Hepatocyte (in vitro differentiated cells): ENCODE measurements around the gene RRP9. TPM values are rescaled to one million over a fixed set of nuclear protein-coding genes. Genes with fewer than 3 reads are reported as not detected.

Source experiments
- DNase-seq: peaks from one replicate; pipeline ENCODE4 v3.0.0-alpha.2; 2016; ENCODE audit warnings: low spot score
- H2AFZ ChIP-seq: fragments of 200-600 bp; sonication (generic); 2 replicates; pipeline ENCODE4 v1.6.0; 2016; ENCODE audit warnings: antibody characterized with exemption, mild to moderate bottlenecking
- H3K27ac ChIP-seq: fragments of 200-600 bp; sonication (generic); 2 replicates; pipeline ENCODE4 v1.5.1; 2016; ENCODE audit warnings: mild to moderate bottlenecking
- H3K27me3 ChIP-seq: fragments of 200-600 bp; sonication (generic); 2 replicates; pipeline ENCODE4 v1.6.1; 2016
- H3K36me3 ChIP-seq: fragments of 200-600 bp; sonication (generic); replicated peaks from 2 replicates; pipeline ENCODE4 v1.5.1; 2016; ENCODE audit warnings: low read depth; ENCODE audit not compliant: insufficient read depth
- H3K4me1 ChIP-seq: fragments of 200-600 bp; sonication (generic); 2 replicates; pipeline ENCODE4 v1.5.1; 2016; ENCODE audit warnings: mild to moderate bottlenecking, moderate library complexity; ENCODE audit not compliant: insufficient read depth
- H3K4me2 ChIP-seq: fragments of 200-600 bp; sonication (generic); 2 replicates; pipeline ENCODE4 v1.6.0; 2016
- H3K4me3 ChIP-seq: fragments of 200-600 bp; sonication (generic); 2 replicates; pipeline ENCODE4 v1.5.1; 2016; ENCODE audit warnings: mild to moderate bottlenecking
- H3K79me2 ChIP-seq: fragments of 200-600 bp; sonication (generic); 2 replicates; pipeline ENCODE4 v1.6.0; 2017; ENCODE audit warnings: mild to moderate bottlenecking
- H3K9me2 ChIP-seq: fragments of 200-600 bp; sonication (generic); replicated peaks from 2 replicates; pipeline ENCODE4 v1.6.0; 2017; ENCODE audit warnings: mild to moderate bottlenecking; ENCODE audit not compliant: insufficient read depth
- H3K9me3 ChIP-seq: fragments of 200-600 bp; sonication (generic); 2 replicates; pipeline ENCODE4 v1.5.1; 2016; ENCODE audit warnings: low read depth, mild to moderate bottlenecking
- H4K20me1 ChIP-seq: fragments of 200-600 bp; sonication (generic); 2 replicates; pipeline ENCODE4 v1.6.0; 2016; ENCODE audit warnings: mild to moderate bottlenecking; ENCODE audit not compliant: insufficient read depth, poor library complexity, severe bottlenecking
- EZH2 ChIP-seq: fragments of 200-600 bp; sonication (generic); IDR thresholded peaks from 2 replicates; pipeline ENCODE4 v1.6.1; 2016; ENCODE audit warnings: antibody characterized with exemption, mild to moderate bottlenecking, borderline replicate concordance
- EZH2phosphoT487 ChIP-seq: fragments of 200-600 bp; sonication (generic); IDR thresholded peaks from one replicate; pipeline ENCODE4 v1.6.1; 2018; ENCODE audit warnings: antibody characterized with exemption, mild to moderate bottlenecking, low read depth, moderate library complexity; ENCODE audit not compliant: unreplicated experiment, severe bottlenecking
- WGBS: methylation state at CpG from one replicate; pipeline ENCODE4 v1.1.6; 2016; ENCODE audit warnings: low lambda C conversion rate; ENCODE audit errors: missing lambda C conversion rate; 5-methylcytosine and 5-hydroxymethylcytosine counted together
- polyA plus RNA-seq: library from polyadenylated mRNA; unstranded; fragments of >200 nt; fragmentation: Nextera tagmentation; extraction: Ambion mirVana; gene quantifications from 2 replicates; pipeline ENCODE4 v1.2.1, GENCODE V29; 2016
- total RNA-seq: library from RNA; depleted of rRNA; stranded (reverse); fragments of >200 nt; gene quantifications from 2 replicates; pipeline ENCODE4 v1.2.3, GENCODE V29; 2014
- TF ChIP-seq, protein P1 (sequence below): fragments of 200-600 bp; sonication (generic); IDR thresholded peaks from 2 replicates; pipeline ENCODE4 v1.5.1; 2016; ENCODE audit warnings: antibody characterized with exemption, mild to moderate bottlenecking; ENCODE audit not compliant: poor library complexity

RRP9 gene
- total and polyA plus RNA-seq, 2 experiments from 2014 or later, result 17.5 to 32.8 TPM

DNA sequence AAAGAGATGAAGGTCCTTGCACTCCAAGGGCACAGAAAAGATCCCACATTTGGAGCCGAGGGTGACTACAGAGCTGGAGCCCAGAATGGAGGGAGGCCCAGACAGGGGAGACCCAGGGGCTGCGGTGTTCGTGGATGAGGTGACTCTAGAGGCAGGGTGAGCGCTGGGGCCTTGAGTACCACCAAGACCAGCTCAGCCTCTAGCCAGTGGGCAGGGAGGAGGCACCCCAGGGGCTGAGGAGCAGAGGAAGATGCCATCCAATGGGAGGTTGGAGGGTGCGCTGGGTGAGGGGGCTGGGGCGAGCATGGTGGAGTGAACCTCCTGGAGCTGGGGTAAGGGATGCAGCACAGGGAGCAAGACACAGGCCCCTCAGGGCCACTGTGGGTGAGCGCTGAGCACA, 13.3 kb downstream of the RRP9 start:
- Histone ChIP-seq H2AFZ (no peak overlapping the region), H3K9me3 (no peaks in the 10 kb centered on the region), H3K36me3 (no peaks in the 10 kb centered on the region), H3K4me2 (no peak overlapping the region), H3K4me3 (no peak overlapping the region), H3K9me2 (no peaks in the 10 kb centered on the region), H3K27ac (no peak overlapping the region), H3K79me2 (no peaks in the 10 kb centered on the region), H4K20me1 (no peaks in the 10 kb centered on the region), H3K4me1 (no peaks in the 10 kb centered on the region), H3K27me3 (no peaks in the 10 kb centered on the region)
- WGBS, result 95% methylated on average over 7 of the region's 7 CpGs
- TF ChIP-seq EZH2, result no peak
- TF ChIP-seq EZH2phosphoT487, result no peak
- TF ChIP-seq, protein P1, sequence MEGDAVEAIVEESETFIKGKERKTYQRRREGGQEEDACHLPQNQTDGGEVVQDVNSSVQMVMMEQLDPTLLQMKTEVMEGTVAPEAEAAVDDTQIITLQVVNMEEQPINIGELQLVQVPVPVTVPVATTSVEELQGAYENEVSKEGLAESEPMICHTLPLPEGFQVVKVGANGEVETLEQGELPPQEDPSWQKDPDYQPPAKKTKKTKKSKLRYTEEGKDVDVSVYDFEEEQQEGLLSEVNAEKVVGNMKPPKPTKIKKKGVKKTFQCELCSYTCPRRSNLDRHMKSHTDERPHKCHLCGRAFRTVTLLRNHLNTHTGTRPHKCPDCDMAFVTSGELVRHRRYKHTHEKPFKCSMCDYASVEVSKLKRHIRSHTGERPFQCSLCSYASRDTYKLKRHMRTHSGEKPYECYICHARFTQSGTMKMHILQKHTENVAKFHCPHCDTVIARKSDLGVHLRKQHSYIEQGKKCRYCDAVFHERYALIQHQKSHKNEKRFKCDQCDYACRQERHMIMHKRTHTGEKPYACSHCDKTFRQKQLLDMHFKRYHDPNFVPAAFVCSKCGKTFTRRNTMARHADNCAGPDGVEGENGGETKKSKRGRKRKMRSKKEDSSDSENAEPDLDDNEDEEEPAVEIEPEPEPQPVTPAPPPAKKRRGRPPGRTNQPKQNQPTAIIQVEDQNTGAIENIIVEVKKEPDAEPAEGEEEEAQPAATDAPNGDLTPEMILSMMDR, result no peak
- no peak for DNase-seq

DNA sequence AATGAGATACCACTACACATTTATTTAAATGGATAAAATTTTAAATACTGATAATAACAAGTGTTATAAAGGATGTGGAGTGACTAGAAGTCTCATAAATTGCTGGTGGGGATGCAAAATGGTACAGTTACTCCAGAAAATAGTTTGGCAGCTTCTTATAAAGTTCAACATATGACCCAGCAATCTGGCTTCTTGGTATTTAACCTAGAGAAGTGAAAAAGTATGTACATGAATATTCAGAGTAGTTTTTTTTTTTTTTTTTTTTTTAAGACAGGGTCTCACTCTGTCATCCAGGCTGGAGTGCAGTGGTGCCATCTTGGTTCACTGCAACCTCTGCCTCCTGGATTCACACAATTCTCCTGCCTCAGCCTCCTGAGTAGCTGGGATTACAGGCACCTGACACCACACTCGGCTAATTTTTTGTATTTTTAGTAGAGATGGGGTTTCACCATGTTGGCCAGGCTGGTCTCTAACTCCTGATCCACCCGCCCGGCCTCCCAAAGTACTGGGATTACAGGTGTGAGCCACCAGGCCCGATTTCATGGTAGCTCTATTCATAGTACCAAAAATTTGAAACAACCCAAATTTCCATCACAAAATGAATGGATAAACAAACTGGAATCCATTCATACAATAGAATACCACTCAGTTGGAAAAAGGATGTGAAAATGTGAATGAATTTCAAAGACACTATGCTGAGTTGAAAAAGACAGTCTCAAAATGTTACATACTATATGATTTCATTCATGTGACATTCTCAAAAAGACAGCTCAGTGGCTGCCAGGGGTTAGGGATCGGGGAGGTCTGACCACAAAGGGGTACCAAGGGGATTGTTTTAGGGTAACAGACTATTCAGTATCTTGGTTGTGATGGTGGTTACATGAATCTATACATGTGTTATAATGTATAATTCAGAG, 14.4 kb downstream of the RRP9 start:
- no peaks in the 10 kb centered on the region for H3K27me3 ChIP-seq
- H3K9me3 ChIP-seq, result no peaks in the 10 kb centered on the region
- H3K4me1 ChIP-seq, result no peaks in the 10 kb centered on the region
- H3K4me2 ChIP-seq, result no peak overlapping the region
- TF ChIP-seq EZH2, result no peak
- TF ChIP-seq, protein P1, result no peak
- H3K27ac ChIP-seq, result no peak overlapping the region
- DNase-seq, result no peak
- no peak overlapping the region for H3K4me3 ChIP-seq
- no peaks in the 10 kb centered on the region for H4K20me1 ChIP-seq
- H3K36me3 ChIP-seq, result no peaks in the 10 kb centered on the region
- H3K9me2 ChIP-seq, result no peaks in the 10 kb centered on the region
- no peak overlapping the region for H2AFZ ChIP-seq
- 88% methylated on average over 5 of the region's 5 CpGs for WGBS
- no peaks in the 10 kb centered on the region for H3K79me2 ChIP-seq

DNA sequence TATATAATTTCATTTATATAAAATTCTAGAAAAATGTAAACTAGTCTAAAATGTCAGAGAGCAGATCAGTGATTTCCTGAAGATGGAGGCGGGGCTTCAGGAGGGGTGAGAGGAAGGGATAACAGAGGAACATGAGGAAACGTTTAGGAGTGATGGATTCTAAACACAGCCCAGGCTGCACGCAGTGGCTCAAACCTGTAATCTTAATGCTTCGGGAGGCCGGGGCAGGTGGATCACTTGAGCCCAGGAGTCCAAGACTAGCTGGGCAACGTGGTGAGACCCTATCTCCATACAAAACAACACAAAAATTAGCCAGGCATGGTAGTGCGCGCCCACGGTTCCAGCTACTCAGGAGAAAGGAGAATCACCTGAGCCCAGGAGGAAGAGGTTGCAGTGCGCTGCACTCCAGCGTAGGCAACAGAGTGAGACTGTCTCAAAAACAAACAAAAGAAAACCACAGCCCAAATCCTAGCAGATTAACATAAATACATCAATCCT, 20.6 kb downstream of the RRP9 start:
- Histone ChIP-seq H4K20me1 (no peaks in the 10 kb centered on the region), H3K4me1 (no peaks in the 10 kb centered on the region), H3K9me3 (no peaks in the 10 kb centered on the region), H3K36me3 (no peaks in the 10 kb centered on the region), H3K9me2 (no peaks in the 10 kb centered on the region), H3K79me2 (no peaks in the 10 kb centered on the region), H3K27me3 (no peaks in the 10 kb centered on the region), H3K4me3 (no peak overlapping the region), H2AFZ (no peak overlapping the region), H3K27ac (no peak overlapping the region), H3K4me2 (no peak overlapping the region)
- DNase-seq, result no peak
- WGBS, result 84% methylated on average over 11 of the region's 11 CpGs
- TF ChIP-seq EZH2phosphoT487 (no peak), EZH2 (no peak)
- TF ChIP-seq, protein P1, result no peak
